Measurements from ENCODE around the gene CISH. TPM values are rescaled to one million over a fixed set of nuclear protein-coding genes. Genes with fewer than 3 reads are reported as not detected.

The CISH gene
- total and polyA plus RNA-seq, 2 donors from 2014 or later = 30.8 to 59.4 TPM

DNA sequence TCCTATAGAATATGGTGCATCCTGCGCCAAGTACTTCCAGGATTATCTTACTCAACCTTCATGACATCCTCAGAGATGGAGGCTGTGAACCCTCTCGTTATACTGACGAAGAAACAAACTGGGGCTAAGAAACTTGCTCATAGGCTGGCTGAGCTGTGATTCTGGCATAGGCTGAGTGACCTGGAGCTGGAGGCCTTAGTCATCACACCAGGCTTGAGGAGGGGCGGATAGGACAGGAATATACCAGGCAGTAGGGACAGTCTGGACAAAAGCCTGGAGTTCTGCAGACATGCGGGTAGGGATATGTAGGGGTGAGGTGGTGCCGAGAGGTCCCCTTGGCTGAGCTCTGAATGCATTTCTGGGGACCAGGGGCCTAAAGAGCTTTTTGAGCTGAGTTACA lies 24.2 kb downstream of the CISH start:
- Histone ChIP-seq H3K4me1 (ENCODE audit: control insufficient read depth in 2 of 3, insufficient read depth in 2 of 3, low read depth in 1 of 3, low read length in 3 of 3) (peaks cover 0 to 7% (median 3%) of the 10 kb centered on the region in 3 donors), H3K36me3 (ENCODE audit: control insufficient read depth in 2 of 3, insufficient read depth in 3 of 3, low read length in 3 of 3) (peaks cover 0 to 3% (median 0%) of the 10 kb centered on the region in 3 donors), H3K9me3 (ENCODE audit: control insufficient read depth in 2 of 3, insufficient read depth in 1 of 3, low read length in 3 of 3) (no peaks in the 10 kb centered on the region), H3K9ac (ENCODE audit: low read length in 3 of 3) (no peak overlapping the region), H3K4me3 (ENCODE audit: low read length in 3 of 3) (no peak overlapping the region), H3K27ac (ENCODE audit: low read depth in 2 of 2, low read length in 2 of 2) (no peak overlapping the region), H3K27me3 (ENCODE audit: control insufficient read depth, insufficient read depth, low read length) (no peaks in the 10 kb centered on the region)
- DNase-seq (no peak), FAIRE-seq (no peak)
- TF ChIP-seq, protein P1, sequence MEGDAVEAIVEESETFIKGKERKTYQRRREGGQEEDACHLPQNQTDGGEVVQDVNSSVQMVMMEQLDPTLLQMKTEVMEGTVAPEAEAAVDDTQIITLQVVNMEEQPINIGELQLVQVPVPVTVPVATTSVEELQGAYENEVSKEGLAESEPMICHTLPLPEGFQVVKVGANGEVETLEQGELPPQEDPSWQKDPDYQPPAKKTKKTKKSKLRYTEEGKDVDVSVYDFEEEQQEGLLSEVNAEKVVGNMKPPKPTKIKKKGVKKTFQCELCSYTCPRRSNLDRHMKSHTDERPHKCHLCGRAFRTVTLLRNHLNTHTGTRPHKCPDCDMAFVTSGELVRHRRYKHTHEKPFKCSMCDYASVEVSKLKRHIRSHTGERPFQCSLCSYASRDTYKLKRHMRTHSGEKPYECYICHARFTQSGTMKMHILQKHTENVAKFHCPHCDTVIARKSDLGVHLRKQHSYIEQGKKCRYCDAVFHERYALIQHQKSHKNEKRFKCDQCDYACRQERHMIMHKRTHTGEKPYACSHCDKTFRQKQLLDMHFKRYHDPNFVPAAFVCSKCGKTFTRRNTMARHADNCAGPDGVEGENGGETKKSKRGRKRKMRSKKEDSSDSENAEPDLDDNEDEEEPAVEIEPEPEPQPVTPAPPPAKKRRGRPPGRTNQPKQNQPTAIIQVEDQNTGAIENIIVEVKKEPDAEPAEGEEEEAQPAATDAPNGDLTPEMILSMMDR (IDR thresholded peaks at IDR 0.05; ENCODE audit: borderline replicate concordance, extremely low read depth, insufficient read depth) = no peak
- intact Hi-C loops (cut with DNase I) = no loop called here

DNA sequence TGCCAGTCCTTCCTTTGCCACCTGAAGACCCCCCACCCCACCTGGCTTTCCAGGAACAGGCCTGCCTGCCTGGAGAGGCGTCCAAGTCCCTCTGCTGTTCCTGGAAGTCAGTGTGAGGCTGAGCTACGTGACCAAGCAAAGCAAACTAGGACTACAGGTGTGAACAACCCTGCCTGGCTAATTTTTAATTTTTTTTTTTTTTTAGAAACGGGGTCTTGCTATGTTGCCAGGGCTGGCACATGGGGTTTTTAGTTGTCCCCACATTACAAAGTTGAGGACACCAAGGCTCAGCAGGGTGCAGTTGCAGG lies 24.9 kb downstream of the CISH start:
- H3K36me3 ChIP-seq (ENCODE audit: control insufficient read depth in 2 of 3, insufficient read depth in 3 of 3, low read length in 3 of 3) = peaks cover 0 to 3% (median 0%) of the 10 kb centered on the region in 3 donors
- H3K27me3 ChIP-seq (ENCODE audit: control insufficient read depth, insufficient read depth, low read length) = no peaks in the 10 kb centered on the region
- peaks cover 0 to 7% (median 3%) of the 10 kb centered on the region in 3 donors for H3K4me1 ChIP-seq (ENCODE audit: control insufficient read depth in 2 of 3, insufficient read depth in 2 of 3, low read depth in 1 of 3, low read length in 3 of 3)
- FAIRE-seq (no peak), DNase-seq (no peak)
- H3K9me3 ChIP-seq (ENCODE audit: control insufficient read depth in 2 of 3, insufficient read depth in 1 of 3, low read length in 3 of 3) = no peaks in the 10 kb centered on the region
- H3K4me3 ChIP-seq (ENCODE audit: low read length in 3 of 3) = no peak overlapping the region
- intact Hi-C loops (cut with DNase I) = no loop called here
- H3K9ac ChIP-seq (ENCODE audit: low read length in 3 of 3) = no peak overlapping the region
- H3K27ac ChIP-seq (ENCODE audit: low read depth in 2 of 2, low read length in 2 of 2) = no peak overlapping the region
- TF ChIP-seq, protein P1 (IDR thresholded peaks at IDR 0.05; ENCODE audit: borderline replicate concordance, extremely low read depth, insufficient read depth) = no peak

DNA sequence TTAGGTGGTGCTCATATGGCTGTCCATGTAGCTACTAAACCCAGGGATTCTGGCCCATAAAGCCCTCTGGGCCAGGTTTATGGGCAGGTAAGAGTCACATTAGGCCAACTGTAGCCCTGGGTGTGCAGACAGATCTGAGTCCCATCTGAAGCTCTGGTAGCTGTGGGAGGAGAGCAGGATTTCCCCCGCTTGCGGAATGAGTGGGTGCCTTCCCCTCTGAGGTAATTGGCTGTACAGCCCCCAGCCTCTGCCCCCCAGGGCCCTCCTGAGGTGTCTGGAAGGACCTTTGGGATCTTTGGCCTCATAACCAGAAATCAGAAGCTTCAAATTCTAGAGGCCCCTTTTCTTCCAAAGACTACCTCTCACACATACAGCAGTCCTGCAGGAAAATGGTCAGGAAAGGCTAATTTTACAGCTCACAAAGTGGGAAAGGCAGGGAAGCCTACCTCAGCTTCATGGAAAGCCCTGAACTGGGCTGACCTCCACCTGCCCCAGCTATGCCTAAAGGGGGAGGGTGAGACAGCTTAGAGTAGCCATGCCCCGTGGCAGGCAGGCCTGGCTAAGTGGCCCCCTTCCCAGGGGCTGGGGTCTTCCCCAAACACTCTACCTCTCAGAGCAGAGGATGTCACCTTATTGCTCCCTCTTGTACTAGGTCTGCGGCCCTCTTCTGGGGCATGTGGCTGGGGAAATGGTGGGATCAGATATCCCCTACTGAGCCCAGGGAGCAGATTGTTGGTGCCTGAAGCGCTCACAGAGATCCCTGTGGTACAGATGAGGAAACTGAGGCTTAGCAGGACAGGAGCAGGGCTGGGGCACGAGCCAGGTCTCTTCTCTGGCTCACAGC lies 25.4 kb downstream of the CISH start:
- Histone ChIP-seq H3K27ac (ENCODE audit: low read depth in 2 of 2, low read length in 2 of 2) (no peak overlapping the region), H3K9me3 (ENCODE audit: control insufficient read depth in 2 of 3, insufficient read depth in 1 of 3, low read length in 3 of 3) (no peaks in the 10 kb centered on the region), H3K4me1 (ENCODE audit: control insufficient read depth in 2 of 3, insufficient read depth in 2 of 3, low read depth in 1 of 3, low read length in 3 of 3) (peaks cover 0 to 3% (median 3%) of the 10 kb centered on the region in 3 donors), H3K27me3 (ENCODE audit: control insufficient read depth, insufficient read depth, low read length) (no peaks in the 10 kb centered on the region), H3K4me3 (ENCODE audit: low read length in 3 of 3) (no peak overlapping the region), H3K9ac (ENCODE audit: low read length in 3 of 3) (no peak overlapping the region), H3K36me3 (ENCODE audit: control insufficient read depth in 2 of 3, insufficient read depth in 3 of 3, low read length in 3 of 3) (peaks cover 0 to 8% (median 1%) of the 10 kb centered on the region in 3 donors)
- FAIRE-seq (no peak), DNase-seq (no peak)
- TF ChIP-seq, protein P1 (IDR thresholded peaks at IDR 0.05; ENCODE audit: borderline replicate concordance, extremely low read depth, insufficient read depth) = no peak
- intact Hi-C loops (cut with DNase I) = no loop called here

Data from kidney (tissue), 14 donors.